HT1080 (cell line): ENCODE data around the gene RAI1. TPM values are rescaled to one million over a fixed set of nuclear protein-coding genes. Genes with fewer than 3 reads are reported as not detected.
A peak's percentile ranks its signal among the peaks of the same experiment; 100 is the strongest.

Source experiments
- DNase-seq: peaks from one replicate; pipeline ENCODE4 v3.0.0-alpha.2; 2015; ENCODE audit warnings: low read depth
- total RNA-seq: library from RNA; depleted of rRNA; stranded (reverse); fragments of >200 nt; shearing (Covaris generic); gene quantifications from 2 replicates; pipeline ENCODE4 v1.2.3, GENCODE V29; 2014

The RAI1 gene
- total RNA-seq, 1 experiment from 2014 or later: 9.5 TPM

DNA sequence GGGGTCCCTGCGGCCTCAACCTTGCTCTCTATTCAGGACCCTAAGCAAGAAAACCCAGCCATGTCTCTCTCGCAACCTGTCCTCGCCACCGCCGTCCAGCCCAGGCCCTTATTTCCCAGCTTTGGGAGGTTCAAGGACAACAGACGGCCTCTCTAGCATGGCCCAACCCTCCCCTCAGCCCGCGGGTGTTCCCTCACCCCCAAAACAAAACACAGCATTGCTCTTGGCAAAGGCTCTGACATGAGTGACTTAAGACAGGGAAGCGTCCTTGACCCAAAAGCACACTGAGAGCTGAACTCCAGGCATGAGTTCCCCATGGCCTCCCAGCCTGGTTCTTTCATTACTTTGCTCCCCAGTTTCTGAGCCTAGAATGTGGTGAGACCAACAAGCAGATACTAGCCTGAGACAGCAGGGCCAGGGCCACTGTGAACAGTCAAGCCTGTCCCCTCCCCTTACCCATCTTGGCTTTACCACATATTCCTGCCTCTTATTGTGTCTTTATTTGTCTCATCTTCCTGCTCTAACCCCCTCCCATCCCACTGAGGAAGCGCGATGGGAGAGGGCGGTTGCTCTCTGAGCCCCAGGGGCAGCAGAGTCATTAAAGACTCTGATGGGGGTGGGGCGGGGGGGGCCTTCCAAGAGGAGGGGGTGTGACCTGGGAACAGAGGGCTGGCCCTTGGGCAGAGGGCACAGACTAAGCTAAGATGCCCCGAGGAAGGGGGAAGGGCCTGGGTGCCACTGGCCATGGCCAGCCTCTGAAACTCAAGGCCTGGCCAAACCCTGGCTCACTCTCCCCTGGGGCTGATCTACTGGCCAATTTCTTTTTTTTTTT lies 143.7 kb downstream of the RAI1 start:
- DNase-seq: no peak

DNA sequence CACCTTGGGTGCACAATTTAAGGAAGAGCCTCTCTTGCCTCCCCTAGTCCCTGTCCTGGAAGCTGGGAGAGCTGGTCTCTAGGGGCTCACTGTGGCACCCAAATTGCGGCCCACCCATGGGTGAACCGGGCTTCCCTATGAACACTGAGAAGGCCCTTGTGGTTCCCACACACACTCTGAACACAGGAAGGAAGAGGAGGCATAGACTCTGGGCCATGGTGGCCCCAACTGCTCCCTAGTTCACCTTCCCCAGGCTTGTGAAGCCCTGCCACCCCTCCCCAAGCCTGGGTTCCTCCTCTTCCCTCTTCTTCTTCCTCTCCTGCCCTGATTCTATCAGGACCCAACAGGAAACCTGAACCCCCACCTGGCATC lies 145.1 kb downstream of the RAI1 start:
- DNase-seq: no peak

GRCh38 chr17:17826942-17827785 lies 145.9 kb downstream of the RAI1 start:
- no peak for DNase-seq

GRCh38 chr17:17827826-17828621 lies 146.8 kb downstream of the RAI1 start:
- no peak for DNase-seq

GRCh38 chr17:17830269-17830567 lies 149.0 kb downstream of the RAI1 start:
- DNase-seq: no peak

- no peak for DNase-seq
These were observed 149.5 kb downstream of the RAI1 start for GRCh38 chr17:17830740-17831207.

- DNase-seq: no peak
These were observed 150.2 kb downstream of the RAI1 start for GRCh38 chr17:17831208-17832031.

GRCh38 chr17:17832032-17832363 lies 150.7 kb downstream of the RAI1 start:
- no peak for DNase-seq

GRCh38 chr17:17833658-17834357 lies 152.6 kb downstream of the RAI1 start:
- DNase-seq: no peak

- DNase-seq: no peak
These were observed 153.7 kb downstream of the RAI1 start for GRCh38 chr17:17834974-17835373.

GRCh38 chr17:17835415-17836249 lies 154.4 kb downstream of the RAI1 start:
- no peak for DNase-seq

DNA sequence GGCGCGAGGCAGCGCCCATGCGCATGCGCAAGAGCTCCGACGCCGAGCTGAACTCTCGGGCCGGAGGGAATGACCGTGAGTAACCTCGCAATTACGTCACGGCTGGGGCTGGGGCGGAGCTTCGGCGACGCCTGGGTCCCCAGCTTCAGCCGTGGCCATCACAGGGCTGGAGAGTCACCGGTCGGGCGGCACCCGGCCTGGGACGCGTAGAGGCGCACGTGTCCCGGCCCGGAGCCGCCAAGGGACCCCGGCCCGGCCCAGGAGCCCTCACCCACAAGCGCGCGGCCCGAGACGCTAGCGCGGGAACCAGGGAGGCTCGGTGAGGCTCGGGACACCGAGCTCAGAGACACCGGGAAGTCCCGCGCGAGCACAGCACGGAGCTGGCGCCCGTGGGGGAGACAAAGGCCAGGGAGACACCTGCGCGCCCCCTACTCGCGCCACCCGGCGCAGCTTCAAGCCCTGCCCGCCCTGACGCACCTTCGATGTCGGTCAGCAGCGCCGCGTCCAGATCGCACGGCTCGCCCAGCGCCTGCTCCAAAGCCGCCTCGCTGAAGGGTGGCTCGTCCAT lies 155.1 kb downstream of the RAI1 start:
- DNase-seq: peak; percentile 91

GRCh38 chr17:17836818-17837379 lies 155.6 kb downstream of the RAI1 start, which contains the start of gene SREBF1:
TSS of gene SREBF1 (minus strand) at chr17:17836986. CDS start at chr17:17836817, 169 bp downstream.
- DNase-seq: peak; percentile 38

DNA sequence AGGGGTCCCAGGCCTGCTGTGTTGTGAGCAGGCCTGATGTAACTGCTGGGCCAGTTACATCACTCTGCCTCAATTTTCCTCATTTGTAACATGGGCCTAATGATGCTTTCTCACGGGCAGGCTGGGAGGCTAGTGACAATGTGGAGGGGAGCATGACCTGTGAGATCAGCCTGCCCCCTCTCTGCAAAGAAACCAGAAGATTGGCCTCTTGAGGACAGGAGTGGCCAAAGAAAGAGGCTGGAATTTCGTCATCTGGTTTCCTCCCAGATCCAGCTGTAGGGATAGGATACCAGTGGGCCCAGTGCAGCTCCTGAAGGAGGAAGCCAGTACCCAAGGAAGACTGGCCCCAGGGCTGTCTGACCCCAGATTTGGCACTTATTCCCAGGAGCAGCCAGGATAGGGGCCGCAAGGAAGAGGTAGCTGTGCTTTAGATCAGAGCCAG lies 156.1 kb downstream of the RAI1 start:
- DNase-seq: peak; percentile 61

DNA sequence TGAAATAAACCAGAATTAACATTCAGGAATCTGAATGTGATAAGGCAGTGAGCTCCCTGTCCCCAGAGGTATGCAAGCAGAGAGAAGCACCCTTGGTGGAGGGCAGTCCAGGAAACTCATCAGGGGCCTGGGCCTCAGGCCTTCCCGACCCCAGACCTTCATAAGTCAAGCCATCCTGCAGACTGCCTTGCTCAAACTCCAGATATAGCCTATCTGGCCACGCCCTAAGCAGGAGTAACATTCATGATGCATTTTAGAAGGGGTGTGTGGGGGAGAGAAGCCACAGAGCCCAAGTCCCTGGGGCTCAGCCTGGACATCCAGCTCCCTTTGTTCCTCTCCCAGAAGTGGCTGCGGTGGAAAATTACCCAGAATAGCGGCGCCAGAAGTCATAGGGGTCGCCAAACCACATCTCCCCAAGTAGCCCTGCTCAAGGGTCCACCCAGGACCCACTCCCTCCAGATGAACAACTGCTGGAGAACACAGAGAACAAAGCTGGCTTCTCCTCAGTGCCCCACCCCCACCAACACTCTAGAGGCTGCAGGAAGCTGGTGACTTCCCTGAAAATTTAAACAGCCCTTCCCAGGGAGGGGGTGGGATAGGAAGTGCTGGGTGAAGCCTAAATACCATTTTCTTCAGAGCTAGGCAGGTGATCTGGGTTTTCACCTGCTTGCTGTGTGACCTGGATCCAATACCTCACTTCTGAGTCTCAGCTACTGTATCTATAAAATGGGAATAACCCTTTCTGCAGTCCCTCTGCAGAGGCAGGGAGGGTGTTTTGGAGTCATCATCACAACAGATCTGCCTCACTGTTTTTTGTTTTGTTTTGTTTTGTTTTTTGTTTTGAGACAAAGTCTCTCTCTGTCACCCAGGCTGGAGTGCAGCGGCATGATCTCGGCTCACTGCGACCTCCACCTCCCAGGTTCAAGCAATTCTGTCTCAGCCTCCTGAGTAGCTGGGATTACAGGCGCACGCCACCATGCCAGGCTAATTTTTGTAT lies 157.0 kb downstream of the RAI1 start:
- peak; percentile 66 for DNase-seq

DNA sequence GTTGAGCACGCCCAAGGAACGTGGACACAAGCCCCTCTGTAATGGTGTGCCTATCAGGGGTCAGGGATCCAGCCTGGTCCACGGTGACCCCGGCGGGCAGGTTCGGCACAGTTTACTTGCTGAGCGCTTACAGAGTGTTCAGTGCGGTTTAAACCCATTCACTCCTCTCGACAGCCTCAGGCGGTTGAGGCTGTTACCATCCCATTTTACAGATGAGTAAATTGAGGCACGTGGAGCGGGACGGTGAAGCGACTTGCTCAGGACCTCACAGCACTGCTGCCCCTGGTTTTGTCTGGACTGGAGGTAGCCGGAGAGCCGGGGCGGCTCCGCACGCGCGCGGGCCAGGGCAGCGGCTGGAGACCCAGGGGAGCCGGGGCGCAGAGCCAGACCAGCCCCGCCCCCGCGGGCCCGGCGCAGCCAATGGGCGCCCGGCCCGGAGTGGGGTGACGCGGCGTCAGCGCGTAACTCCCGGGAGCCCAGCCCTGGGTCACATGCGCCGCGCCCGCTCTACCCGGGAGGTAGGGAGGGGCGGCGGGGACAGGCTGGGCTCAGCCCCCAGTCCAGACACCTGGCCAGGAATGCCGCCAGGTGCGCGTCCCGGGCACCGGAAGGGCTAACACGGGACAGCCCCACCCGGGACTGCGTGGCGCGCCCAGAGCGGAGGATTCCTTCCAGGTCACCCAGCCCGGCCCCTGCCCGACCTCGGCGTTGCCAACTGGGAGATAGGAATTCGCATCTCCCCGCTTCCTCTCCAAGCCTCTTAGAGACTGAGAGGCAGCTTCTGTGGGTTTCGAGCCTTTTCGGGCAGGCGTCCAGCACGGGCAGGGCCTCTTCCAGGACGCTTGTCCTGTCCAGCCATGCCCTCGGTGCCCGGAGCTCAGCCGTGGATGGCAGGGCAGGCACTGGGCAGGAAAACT lies 158.8 kb downstream of the RAI1 start:
- peak; percentile 89 for DNase-seq
